IPS-15b (cell line): ENCODE measurements around the gene MGAT4C.
"Not testable (repeated sequence)": the region's sequence is repeated elsewhere in the genome, so short reads cannot be mapped to it uniquely, and the experiment has no call there.

ENCODE experiments used
- H3K27me3 ChIP-seq: one replicate; pipeline ENCODE4 v1.6.1; 2013; ENCODE audit warnings: low read length; ENCODE audit not compliant: control insufficient read depth, insufficient read depth
- H3K36me3 ChIP-seq: one replicate; pipeline ENCODE4 v1.6.1; 2013; ENCODE audit warnings: low read length; ENCODE audit not compliant: control insufficient read depth, insufficient read depth
- H3K4me1 ChIP-seq: one replicate; pipeline ENCODE4 v1.6.1; 2013; ENCODE audit warnings: mild to moderate bottlenecking, low read length; ENCODE audit not compliant: control insufficient read depth, insufficient read depth
- H3K4me3 ChIP-seq: one replicate; pipeline ENCODE4 v1.5.1; 2013; ENCODE audit warnings: low read depth, low read length
- H3K9ac ChIP-seq: one replicate; pipeline ENCODE4 v1.6.1; 2013; ENCODE audit warnings: low read depth, mild to moderate bottlenecking, low read length
- H3K9me3 ChIP-seq: one replicate; pipeline ENCODE4 v1.6.1; 2013; ENCODE audit warnings: mild to moderate bottlenecking, low read length; ENCODE audit not compliant: control insufficient read depth, insufficient read depth

Gene MGAT4C

GRCh38 chr12:86170051-86170450, 86.1 kb downstream of the MGAT4C start:
- Histone ChIP-seq H3K9ac (no peak overlapping the region), H3K36me3 (no peaks in the 10 kb centered on the region), H3K9me3 (no peaks in the 10 kb centered on the region), H3K4me3 (no peak overlapping the region), H3K4me1 (no peaks in the 10 kb centered on the region), H3K27me3 (no peaks in the 10 kb centered on the region)

- Histone ChIP-seq H3K9me3 (no peaks in the 10 kb centered on the region), H3K9ac (no peak overlapping the region), H3K4me1 (no peaks in the 10 kb centered on the region), H3K36me3 (no peaks in the 10 kb centered on the region), H3K27me3 (no peaks in the 10 kb centered on the region), H3K4me3 (no peak overlapping the region)
Measured at GRCh38 chr12:86158956-86159355, 97.2 kb downstream of the MGAT4C start.

DNA sequence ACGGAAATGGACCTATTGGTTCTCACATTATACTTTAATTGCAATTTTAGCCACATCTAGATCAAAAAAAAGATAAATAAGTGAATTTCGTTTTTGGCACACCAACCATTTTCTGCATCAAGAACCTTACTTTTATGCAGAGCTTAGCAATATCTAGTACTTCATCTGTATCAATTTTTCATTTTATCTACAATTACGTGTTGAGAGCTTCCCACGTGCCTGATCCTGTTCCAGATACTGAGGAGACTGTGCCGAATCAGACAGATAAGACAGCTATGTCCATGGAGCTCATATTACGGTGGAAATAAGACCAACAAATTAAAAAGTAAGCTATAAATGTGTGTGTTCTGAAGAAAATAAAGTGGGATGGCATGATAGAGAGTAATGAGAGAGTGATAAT, 101.6 kb downstream of the MGAT4C start:
- no peaks in the 10 kb centered on the region for H3K36me3 ChIP-seq
- no peak overlapping the region for H3K9ac ChIP-seq
- H3K27me3 ChIP-seq = no peaks in the 10 kb centered on the region
- no peak overlapping the region for H3K4me3 ChIP-seq
- H3K4me1 ChIP-seq = no peaks in the 10 kb centered on the region
- no peaks in the 10 kb centered on the region for H3K9me3 ChIP-seq

GRCh38 chr12:86148612-86149011, 107.6 kb downstream of the MGAT4C start:
- Histone ChIP-seq H3K9me3 (no peaks in the 10 kb centered on the region), H3K9ac (no peak overlapping the region), H3K4me3 (no peak overlapping the region), H3K4me1 (peaks cover 6% of the 10 kb centered on the region), H3K36me3 (no peaks in the 10 kb centered on the region), H3K27me3 (no peaks in the 10 kb centered on the region)

GRCh38 chr12:86148071-86148470, 108.1 kb downstream of the MGAT4C start:
- no peaks in the 10 kb centered on the region for H3K27me3 ChIP-seq
- no peak overlapping the region for H3K9ac ChIP-seq
- no peaks in the 10 kb centered on the region for H3K9me3 ChIP-seq
- no peaks in the 10 kb centered on the region for H3K36me3 ChIP-seq
- H3K4me1 ChIP-seq = peaks cover 6% of the 10 kb centered on the region
- no peak overlapping the region for H3K4me3 ChIP-seq

DNA sequence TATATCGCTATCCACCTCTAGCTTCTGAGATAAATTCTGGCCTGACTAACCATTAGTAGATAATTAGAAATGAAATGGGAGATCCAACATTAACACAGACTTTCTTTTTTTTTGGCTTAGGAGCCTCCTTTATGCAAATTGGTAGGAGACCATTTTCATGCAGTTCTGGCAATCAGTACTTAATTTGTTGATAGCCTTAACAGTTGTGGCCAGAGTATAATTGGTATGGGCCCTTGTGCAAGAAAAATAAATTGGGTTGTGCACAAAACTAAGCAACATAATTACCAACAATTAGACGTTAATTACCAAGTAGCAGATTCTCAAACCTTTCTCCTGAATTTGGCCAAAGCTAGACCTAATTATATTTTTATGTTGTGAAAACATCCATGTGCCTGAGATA, 111.0 kb downstream of the MGAT4C start:
- Histone ChIP-seq H3K27me3 (no peaks in the 10 kb centered on the region), H3K9ac (no peak overlapping the region), H3K9me3 (no peaks in the 10 kb centered on the region), H3K4me3 (no peak overlapping the region), H3K36me3 (no peaks in the 10 kb centered on the region), H3K4me1 (peaks cover 6% of the 10 kb centered on the region)

GRCh38 chr12:86143162-86143561, 113.0 kb downstream of the MGAT4C start:
- Histone ChIP-seq H3K9me3 (no peaks in the 10 kb centered on the region), H3K4me3 (no peak overlapping the region), H3K4me1 (peaks cover 6% of the 10 kb centered on the region), H3K27me3 (no peaks in the 10 kb centered on the region), H3K9ac (no peak overlapping the region), H3K36me3 (no peaks in the 10 kb centered on the region)

DNA sequence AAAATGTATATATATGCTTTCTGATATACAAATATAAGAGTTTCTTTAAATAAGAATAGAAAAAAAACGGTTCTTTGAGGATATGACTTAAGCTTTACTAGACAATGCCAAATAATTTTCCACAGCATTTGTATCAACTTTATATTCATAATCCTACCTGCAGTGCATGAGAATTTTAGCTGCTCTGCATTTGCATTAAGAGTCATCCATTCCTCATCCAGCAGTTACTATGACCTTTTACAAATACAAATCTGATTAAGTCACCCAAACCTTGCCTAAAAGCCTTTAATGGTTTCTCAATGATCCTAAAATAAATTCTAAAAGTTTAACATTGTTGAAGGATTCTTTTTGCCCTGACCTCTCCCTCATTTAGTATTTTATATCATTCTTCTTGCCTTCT, 116.5 kb downstream of the MGAT4C start:
- H3K27me3 ChIP-seq = no peaks in the 10 kb centered on the region
- no peaks in the 10 kb centered on the region for H3K36me3 ChIP-seq
- no peak overlapping the region for H3K4me3 ChIP-seq
- no peak overlapping the region for H3K9ac ChIP-seq
- H3K4me1 ChIP-seq = no peaks in the 10 kb centered on the region
- no peaks in the 10 kb centered on the region for H3K9me3 ChIP-seq

DNA sequence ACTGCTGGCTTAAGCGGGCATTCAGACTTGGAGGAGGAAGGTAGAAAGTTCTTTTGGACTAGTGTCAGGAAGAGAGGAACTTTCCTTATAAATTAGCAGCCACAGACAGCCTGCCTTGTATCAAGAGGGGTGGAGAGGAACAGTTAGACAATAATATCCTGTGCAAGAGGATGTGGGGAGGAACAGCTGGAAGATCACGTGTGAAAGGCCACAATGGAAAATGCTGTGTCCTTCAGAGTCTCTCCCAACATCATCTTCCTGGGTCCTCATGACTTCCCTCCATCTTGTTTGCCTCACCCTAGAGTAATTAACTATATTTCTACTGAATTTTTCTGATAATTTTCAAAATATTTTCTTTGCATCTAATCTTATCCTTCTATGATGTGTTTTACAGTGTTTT, 117.4 kb downstream of the MGAT4C start:
- Histone ChIP-seq H3K9ac (no peak overlapping the region), H3K27me3 (no peaks in the 10 kb centered on the region), H3K4me1 (no peaks in the 10 kb centered on the region), H3K36me3 (no peaks in the 10 kb centered on the region), H3K9me3 (no peaks in the 10 kb centered on the region), H3K4me3 (no peak overlapping the region)

GRCh38 chr12:86137936-86138335, 118.3 kb downstream of the MGAT4C start:
- no peak overlapping the region for H3K9ac ChIP-seq
- H3K27me3 ChIP-seq = no peaks in the 10 kb centered on the region
- no peaks in the 10 kb centered on the region for H3K4me1 ChIP-seq
- H3K9me3 ChIP-seq = no peaks in the 10 kb centered on the region
- H3K36me3 ChIP-seq = no peaks in the 10 kb centered on the region
- H3K4me3 ChIP-seq = no peak overlapping the region

DNA sequence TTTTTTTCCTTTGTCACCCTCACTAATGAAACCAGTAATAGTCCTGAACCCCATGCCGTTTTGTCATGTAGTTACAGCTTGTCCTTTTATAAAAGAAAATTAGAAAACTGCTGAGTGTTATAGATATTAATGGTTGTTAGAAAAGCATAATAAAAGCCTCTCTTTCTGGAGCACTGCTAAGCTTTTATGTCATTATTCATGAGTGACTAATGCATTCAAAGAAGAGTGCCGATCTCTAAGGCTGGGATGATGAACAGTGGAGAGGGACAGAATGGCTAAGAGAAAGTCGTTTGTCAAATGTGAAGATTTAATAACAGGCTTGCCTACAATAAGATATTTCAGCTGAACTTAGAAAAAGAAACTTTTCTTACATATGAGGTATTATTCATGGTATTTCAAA, 121.6 kb downstream of the MGAT4C start:
- H3K4me1 ChIP-seq = no peaks in the 10 kb centered on the region
- H3K4me3 ChIP-seq = no peak overlapping the region
- H3K9me3 ChIP-seq = no peaks in the 10 kb centered on the region
- no peaks in the 10 kb centered on the region for H3K36me3 ChIP-seq
- H3K9ac ChIP-seq = no peak overlapping the region
- H3K27me3 ChIP-seq = no peaks in the 10 kb centered on the region

DNA sequence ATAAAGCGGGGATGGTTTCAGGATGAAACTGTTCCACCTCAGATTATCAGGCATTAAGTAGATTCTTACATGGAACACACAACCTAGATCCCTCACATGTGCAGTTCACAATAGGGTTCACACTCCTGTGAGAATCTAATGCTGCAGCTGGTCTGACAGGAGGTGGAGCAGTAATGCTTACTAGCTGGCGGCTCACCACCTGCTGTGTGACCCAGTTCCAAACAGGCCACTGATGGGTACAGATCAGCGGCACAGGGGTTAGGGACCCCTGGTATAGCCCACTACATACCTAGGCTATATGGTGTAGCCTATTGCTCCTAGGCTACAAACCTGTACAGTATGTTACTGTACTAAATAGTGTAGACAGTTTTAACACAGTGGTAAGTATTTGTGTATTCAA, 129.3 kb downstream of the MGAT4C start:
- not testable (repeated sequence) for H3K9me3 ChIP-seq, H3K4me3 ChIP-seq, H3K36me3 ChIP-seq, H3K4me1 ChIP-seq, H3K27me3 ChIP-seq, H3K9ac ChIP-seq
